Stomach smooth muscle (tissue), 2 donors: Measurements from ENCODE around the gene GABRA1.

ENCODE experiments used
- H3K27ac ChIP-seq: one replicate; pipeline ENCODE4 v1.7.0; 2013; ENCODE audit warnings: mild to moderate bottlenecking, low read length, inconsistent platforms
- H3K27me3 ChIP-seq, 2 donors: one replicate each; pipeline ENCODE4 v1.7.0; 2013; ENCODE audit warnings: low read length in 2 of 2; ENCODE audit not compliant: insufficient read depth in 2 of 2, control insufficient read depth in 1 of 2
- H3K36me3 ChIP-seq, 2 donors: one replicate each; pipeline ENCODE4 v1.7.0; 2013; ENCODE audit warnings: low read length in 2 of 2; ENCODE audit not compliant: control insufficient read depth in 2 of 2, insufficient read depth in 2 of 2
- H3K4me1 ChIP-seq: one replicate; pipeline ENCODE4 v1.7.0; 2013; ENCODE audit warnings: low read length; ENCODE audit not compliant: control insufficient read depth, insufficient read depth
- H3K4me3 ChIP-seq, 2 donors: one replicate each; pipeline ENCODE4 v1.7.0; 2013; ENCODE audit warnings: low read length in 2 of 2
- H3K9ac ChIP-seq, 2 donors: one replicate each; pipeline ENCODE4 v1.7.0; 2013; ENCODE audit warnings: low read length in 2 of 2, mild to moderate bottlenecking in 1 of 2
- H3K9me3 ChIP-seq, 2 donors: one replicate each; pipeline ENCODE4 v1.7.0; 2013; ENCODE audit warnings: low read length in 2 of 2; ENCODE audit not compliant: control insufficient read depth in 2 of 2
- donor health status: healthy.
- donor health status: Pancreatic carcinoma.

The GABRA1 gene

DNA sequence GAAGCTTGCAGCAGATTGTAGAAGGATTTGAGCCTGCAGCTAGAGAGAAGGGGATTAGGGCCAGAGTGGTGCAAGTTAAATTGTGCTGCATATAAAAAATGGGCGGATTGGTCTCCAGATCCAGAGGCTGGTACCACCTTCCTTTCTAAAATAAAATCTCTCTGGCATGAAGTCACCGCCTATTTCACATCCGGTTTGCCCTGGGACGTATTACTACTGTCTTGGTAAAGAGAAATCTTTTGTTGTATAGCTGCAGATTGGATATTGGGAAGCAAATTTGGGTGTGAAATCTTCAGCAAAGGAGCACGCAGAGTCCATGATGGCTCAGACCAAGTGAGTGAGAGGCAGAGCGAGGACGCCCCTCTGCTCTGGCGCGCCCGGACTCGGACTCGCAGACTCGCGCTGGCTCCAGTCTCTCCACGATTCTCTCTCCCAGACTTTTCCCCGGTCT lies at the start of gene GABRA1:
Gene GABRA1, plus strand, starts transcription at position 180 of the 451 bp plus-strand sequence. CDS start 2,691 bp downstream, outside the sequence.
- H3K27me3 ChIP-seq, result peaks cover 15 to 27% of the 10 kb centered on the region in 2 donors
- H3K9ac ChIP-seq, result no peak within 1 kb of the TSS
- no peaks in the 10 kb centered on the region for H3K9me3 ChIP-seq
- H3K36me3 ChIP-seq, result no peaks in the 10 kb centered on the region
- no peak within 1 kb of the TSS for H3K27ac ChIP-seq
- H3K4me1 ChIP-seq, result no peaks in the 10 kb centered on the region
- H3K4me3 ChIP-seq, result peak within 1 kb of the TSS; percentile 50 to 59

DNA sequence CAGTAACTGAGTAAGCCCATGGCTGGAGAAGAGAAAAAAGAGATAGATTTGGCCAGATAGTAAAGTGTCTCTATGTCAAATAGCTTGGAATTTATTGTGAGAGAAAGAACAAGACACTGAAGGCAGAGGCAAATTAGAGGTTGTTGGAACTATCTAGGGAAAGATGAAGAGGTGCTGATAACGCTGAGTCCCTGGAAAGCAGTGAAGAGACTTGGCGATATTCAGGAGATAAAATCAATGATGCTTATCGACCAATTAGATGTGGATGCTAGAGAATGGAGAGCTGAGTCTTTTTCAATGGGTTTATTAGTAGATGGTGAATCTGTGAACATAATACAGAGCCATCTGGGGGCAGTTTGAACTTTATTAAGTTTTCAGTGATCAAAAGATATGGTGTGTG lies 48.6 kb upstream of the GABRA1 start:
- Histone ChIP-seq H3K9me3 (no peaks in the 10 kb centered on the region), H3K27me3 (no peaks in the 10 kb centered on the region), H3K4me1 (no peaks in the 10 kb centered on the region), H3K9ac (no peak overlapping the region), H3K36me3 (no peaks in the 10 kb centered on the region), H3K4me3 (no peak overlapping the region), H3K27ac (no peak overlapping the region)

DNA sequence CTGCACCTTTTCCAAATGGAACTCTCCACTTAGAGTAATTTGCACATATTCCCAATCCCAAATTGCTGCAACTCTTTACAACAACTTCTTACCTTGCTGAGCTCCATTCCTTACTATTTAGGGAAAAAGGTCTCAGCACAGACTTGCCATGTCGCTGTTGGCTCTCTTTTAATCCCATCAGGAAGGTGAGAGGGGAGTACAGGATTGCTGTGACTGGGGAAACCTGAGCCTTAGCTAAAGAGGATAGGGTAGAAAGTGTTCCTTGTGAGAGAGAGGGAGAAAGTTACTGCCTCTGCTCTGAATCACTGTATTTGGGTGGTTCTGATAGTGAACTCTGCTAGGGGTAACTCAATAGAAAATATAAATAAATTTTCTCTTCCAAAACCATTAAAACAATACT lies 43.7 kb upstream of the GABRA1 start:
- Histone ChIP-seq H3K4me3 (no peak overlapping the region), H3K9ac (no peak overlapping the region), H3K27ac (no peak overlapping the region), H3K36me3 (no peaks in the 10 kb centered on the region), H3K4me1 (no peaks in the 10 kb centered on the region), H3K9me3 (no peaks in the 10 kb centered on the region), H3K27me3 (no peaks in the 10 kb centered on the region)

DNA sequence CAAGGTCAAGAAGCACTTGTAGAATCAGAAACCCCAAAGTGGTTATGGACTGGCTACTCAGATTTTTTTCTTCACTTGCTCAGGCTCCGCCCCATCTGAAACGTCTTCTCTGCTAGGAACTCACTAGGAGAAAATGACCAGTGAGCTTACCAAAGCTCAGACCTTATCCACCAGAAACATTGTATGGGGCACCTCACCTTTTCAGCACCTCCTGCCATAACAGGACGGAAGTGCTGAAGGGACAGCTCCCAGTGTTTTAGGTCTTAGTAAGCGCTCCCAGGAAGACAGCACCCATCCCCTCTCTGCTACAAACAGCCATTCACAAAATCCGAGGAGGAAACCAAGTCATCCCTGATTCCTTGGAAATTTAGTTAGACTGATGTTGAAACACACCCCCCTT lies 1.2 kb upstream of the GABRA1 start:
- Histone ChIP-seq H3K27ac (no peak overlapping the region), H3K4me3 (no peak overlapping the region), H3K27me3 (peaks cover 15 to 27% of the 10 kb centered on the region in 2 donors), H3K9me3 (no peaks in the 10 kb centered on the region), H3K4me1 (no peaks in the 10 kb centered on the region), H3K36me3 (no peaks in the 10 kb centered on the region), H3K9ac (no peak overlapping the region)

DNA sequence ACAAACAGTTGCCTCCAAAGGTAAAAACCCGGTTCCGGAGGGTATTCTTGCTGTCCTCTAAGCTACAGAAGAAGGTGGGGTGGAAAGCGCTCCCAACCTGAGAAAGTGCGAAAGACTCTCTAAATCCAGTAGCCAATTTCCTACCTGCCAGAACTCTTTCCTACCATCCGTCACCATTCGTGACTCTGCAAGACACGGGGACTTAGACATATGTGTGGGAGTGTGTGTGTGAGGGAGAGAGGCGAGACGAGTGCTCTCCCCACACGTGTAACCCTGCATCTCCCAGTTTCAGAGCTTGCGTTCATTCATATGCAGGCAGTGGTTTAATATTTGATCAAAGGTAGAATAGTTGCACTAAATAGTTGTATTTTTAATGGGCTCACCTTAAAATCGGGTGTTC lies 473 bp upstream of the GABRA1 start:
- Histone ChIP-seq H3K27me3 (peaks cover 15 to 27% of the 10 kb centered on the region in 2 donors), H3K4me1 (no peaks in the 10 kb centered on the region), H3K36me3 (no peaks in the 10 kb centered on the region), H3K4me3 (peak overlapping the region in 1 of 2 donors; percentile 59), H3K9ac (no peak overlapping the region), H3K9me3 (no peaks in the 10 kb centered on the region), H3K27ac (no peak overlapping the region)

DNA sequence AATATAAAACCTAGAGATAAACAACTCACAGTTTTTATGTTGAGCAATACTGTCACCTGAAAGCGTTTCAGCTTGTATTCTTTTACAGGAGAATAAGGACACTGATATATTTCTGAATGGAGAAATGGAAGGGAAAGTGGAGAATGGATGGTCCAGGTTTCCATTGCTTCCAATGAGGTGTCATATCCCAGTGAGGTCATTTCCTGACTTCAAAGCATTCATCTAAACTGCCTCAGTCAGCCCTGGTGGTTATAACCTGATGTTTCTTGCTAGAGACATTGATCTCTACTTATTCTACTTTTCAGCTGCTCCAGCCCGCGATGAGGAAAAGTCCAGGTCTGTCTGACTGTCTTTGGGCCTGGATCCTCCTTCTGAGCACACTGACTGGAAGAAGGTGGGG lies 2.6 kb downstream of the GABRA1 start:
- no peak overlapping the region for H3K27ac ChIP-seq
- H3K27me3 ChIP-seq, result peaks cover 15 to 27% of the 10 kb centered on the region in 2 donors
- H3K36me3 ChIP-seq, result no peaks in the 10 kb centered on the region
- no peaks in the 10 kb centered on the region for H3K4me1 ChIP-seq
- no peaks in the 10 kb centered on the region for H3K9me3 ChIP-seq
- no peak overlapping the region for H3K9ac ChIP-seq
- no peak overlapping the region for H3K4me3 ChIP-seq

DNA sequence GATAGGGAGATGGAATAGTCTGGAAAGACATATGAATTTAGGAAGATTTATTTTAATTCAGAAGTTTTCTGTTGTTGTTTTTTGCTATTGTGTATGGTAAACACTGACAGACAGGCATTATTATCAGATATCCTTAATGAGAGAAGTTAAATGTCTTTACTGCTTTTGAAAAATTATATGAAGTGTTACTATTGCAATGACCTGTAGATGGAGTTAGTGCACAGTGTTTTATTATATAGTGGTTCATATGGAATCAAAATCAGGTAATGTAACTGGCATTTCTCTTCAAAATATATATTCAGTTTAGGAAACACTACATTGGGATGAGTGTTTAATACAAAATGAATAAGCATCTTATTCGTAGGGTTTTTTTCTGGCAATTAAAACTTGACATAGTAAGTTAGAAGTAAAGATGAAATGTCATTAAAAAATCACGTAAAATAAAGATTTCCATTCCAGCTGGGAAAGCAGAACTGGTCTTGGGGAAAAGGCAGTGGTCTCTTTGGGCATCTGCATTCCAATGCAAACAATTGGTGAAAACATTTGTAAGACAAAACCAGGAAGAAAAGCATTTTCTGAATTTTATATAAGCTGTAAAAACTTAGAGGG lies 3.9 kb downstream of the GABRA1 start:
- Histone ChIP-seq H3K4me3 (no peak overlapping the region), H3K36me3 (no peaks in the 10 kb centered on the region), H3K27me3 (peaks cover 14 to 22% of the 10 kb centered on the region in 2 donors), H3K27ac (no peak overlapping the region), H3K9ac (no peak overlapping the region), H3K4me1 (no peaks in the 10 kb centered on the region), H3K9me3 (no peaks in the 10 kb centered on the region)

DNA sequence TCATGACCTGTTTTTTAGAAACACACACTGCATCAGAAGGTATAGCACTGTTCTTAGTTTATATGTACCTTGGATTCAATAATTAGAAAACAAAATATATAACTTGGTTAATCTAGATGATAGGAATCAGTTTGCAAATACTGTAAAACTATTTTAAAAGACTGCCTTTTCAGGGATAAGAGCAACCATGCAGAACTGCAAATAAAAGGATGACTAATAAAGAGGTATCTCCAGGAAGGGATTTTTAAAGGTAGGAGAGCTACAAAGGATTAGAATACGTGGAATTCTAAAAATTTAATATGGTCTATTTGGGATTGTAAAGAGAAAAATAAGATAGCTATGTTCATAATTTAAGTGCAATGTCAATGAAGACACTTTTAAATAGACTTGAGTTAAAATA lies 9.4 kb downstream of the GABRA1 start:
- H3K27ac ChIP-seq, result no peak overlapping the region
- no peaks in the 10 kb centered on the region for H3K4me1 ChIP-seq

DNA sequence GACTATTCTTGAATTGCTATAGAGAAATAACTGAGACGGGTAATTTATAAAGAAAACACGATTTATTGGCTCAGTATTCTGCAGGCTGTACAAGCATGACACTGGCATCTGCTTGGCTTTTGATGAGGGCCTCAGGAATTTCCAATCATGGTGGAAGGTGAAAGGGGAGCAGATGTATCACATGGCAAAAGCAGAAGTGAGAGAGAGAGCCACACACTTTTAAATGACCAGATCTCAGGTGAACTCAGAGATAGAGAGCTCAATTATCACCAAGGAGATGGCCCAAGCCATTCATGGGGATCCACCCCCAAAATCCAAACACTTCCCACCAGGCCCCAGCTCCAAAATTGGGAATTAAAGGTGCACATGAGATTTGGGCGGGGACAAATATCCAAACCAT lies 15.3 kb downstream of the GABRA1 start:
- no peak overlapping the region for H3K27ac ChIP-seq
- no peaks in the 10 kb centered on the region for H3K9me3 ChIP-seq

More for the DNA sequence above, 9.4 kb downstream of the GABRA1 start:
- H3K27me3 ChIP-seq, result no peaks in the 10 kb centered on the region
- no peaks in the 10 kb centered on the region for H3K9me3 ChIP-seq
- no peak overlapping the region for H3K9ac ChIP-seq
- no peak overlapping the region for H3K4me3 ChIP-seq
- no peaks in the 10 kb centered on the region for H3K36me3 ChIP-seq

DNA sequence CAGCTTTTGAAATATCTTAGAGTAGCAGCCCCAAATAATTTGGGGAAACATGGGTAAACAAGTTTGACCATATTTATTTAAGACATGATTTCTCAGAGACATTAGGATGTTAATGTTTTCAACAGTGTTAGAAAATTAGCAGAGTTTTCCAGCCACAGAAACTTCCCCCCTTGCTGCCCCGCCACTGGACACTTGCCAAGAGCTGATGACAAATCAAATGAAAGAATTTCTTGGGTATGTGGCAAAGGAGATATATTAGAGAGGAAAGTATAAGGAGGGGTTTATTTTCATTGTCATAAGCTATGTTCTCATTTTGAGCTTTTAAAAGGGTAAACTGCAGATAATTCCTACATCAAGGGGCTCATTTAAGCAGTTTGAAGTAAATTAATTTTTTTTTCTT lies 15.9 kb downstream of the GABRA1 start:
- H3K9ac ChIP-seq, result no peak overlapping the region
- H3K27ac ChIP-seq, result no peak overlapping the region
- no peak overlapping the region for H3K4me3 ChIP-seq
- H3K9me3 ChIP-seq, result no peaks in the 10 kb centered on the region
- H3K36me3 ChIP-seq, result no peaks in the 10 kb centered on the region
- no peaks in the 10 kb centered on the region for H3K27me3 ChIP-seq
- H3K4me1 ChIP-seq, result no peaks in the 10 kb centered on the region

More for the DNA sequence above, 15.3 kb downstream of the GABRA1 start:
- no peaks in the 10 kb centered on the region for H3K4me1 ChIP-seq
- no peaks in the 10 kb centered on the region for H3K27me3 ChIP-seq
- no peaks in the 10 kb centered on the region for H3K36me3 ChIP-seq
- H3K4me3 ChIP-seq, result no peak overlapping the region
- no peak overlapping the region for H3K9ac ChIP-seq

DNA sequence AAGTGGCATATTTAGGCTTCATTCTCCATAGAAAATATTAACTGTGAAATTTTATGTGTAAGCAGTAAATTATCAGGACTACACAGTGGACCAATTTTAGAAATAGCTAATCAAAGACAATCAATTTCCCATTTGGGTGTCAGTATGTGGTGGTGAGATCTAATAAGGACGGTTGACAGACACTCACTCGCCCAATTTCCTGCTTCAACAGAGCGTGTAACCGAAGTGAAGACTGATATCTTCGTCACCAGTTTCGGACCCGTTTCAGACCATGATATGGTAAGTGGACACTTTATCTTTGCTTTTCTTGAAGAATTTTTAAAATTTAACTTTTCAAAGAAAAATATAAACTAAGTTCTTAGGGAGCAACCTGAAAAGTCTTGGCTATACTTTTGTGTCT lies 17.6 kb downstream of the GABRA1 start:
- Histone ChIP-seq H3K9ac (no peak overlapping the region), H3K27me3 (no peaks in the 10 kb centered on the region), H3K9me3 (no peaks in the 10 kb centered on the region), H3K36me3 (no peaks in the 10 kb centered on the region), H3K27ac (no peak overlapping the region), H3K4me3 (no peak overlapping the region), H3K4me1 (no peaks in the 10 kb centered on the region)
